GM12878 (cell line): ENCODE data around the gene USP21.

Experiments used
- BRCA1 ChIP-seq: IDR thresholded peaks from 2 replicates; pipeline ENCODE4 v1.6.1; 2011; ENCODE audit warnings: low read depth, low read length, improper control_type of control experiment
- CEBPB ChIP-seq, 2 experiments: fragments of 150-350 bp in 1 of 2; IDR thresholded peaks; 2 replicates each; pipeline ENCODE4 v1.6.1; 2012 to 2014; ENCODE audit warnings: low read depth in 2 of 2, low read length in 2 of 2, borderline replicate concordance in 1 of 2, inconsistent platforms in 1 of 2
- ESRRA ChIP-seq: IDR thresholded peaks from 2 replicates; pipeline ENCODE4 v1.6.1; 2012; ENCODE audit warnings: mild to moderate bottlenecking, low read length, improper control_type of control experiment
- HCFC1 ChIP-seq: fragments of 150-350 bp; IDR thresholded peaks from 2 replicates; pipeline ENCODE4 v1.6.1; 2014; ENCODE audit warnings: low read length
- HDGF ChIP-seq: fragments of 450-650 bp; IDR thresholded peaks from 2 replicates; pipeline ENCODE4 v1.6.1; 2016; ENCODE audit warnings: antibody characterized with exemption
- NFYB ChIP-seq: IDR thresholded peaks from 2 replicates; pipeline ENCODE4 v1.6.1; 2011; ENCODE audit warnings: low read depth, mild to moderate bottlenecking, low read length, improper control_type of control experiment, moderate library complexity; ENCODE audit not compliant: insufficient read depth
- PML ChIP-seq: IDR thresholded peaks from 2 replicates; pipeline ENCODE4 v1.6.1; 2012; ENCODE audit warnings: low read length, inconsistent platforms
- POLR2A ChIP-seq: IDR thresholded peaks from 2 replicates; pipeline ENCODE4 v1.6.1; 2011; ENCODE audit warnings: low read depth, mild to moderate bottlenecking, low read length
- RFX5 ChIP-seq: IDR thresholded peaks from 2 replicates; pipeline ENCODE4 v1.6.1; 2011; ENCODE audit warnings: low read depth, low read length, improper control_type of control experiment
- SIN3A ChIP-seq: IDR thresholded peaks from 2 replicates; pipeline ENCODE4 v1.6.1; 2012; ENCODE audit warnings: low read depth, low read length, improper control_type of control experiment
- SMC3 ChIP-seq: IDR thresholded peaks from 2 replicates; pipeline ENCODE4 v1.6.1; 2011; ENCODE audit warnings: low read length, improper control_type of control experiment, borderline replicate concordance
- TF ChIP-seq, protein P1 (sequence below), 3 experiments: IDR thresholded peaks in 2 of 3; conservative IDR thresholded peaks in 1 of 3; 2 replicates each; pipeline ENCODE4 v1.5.1; 2011; ENCODE audit warnings: low read depth in 3 of 3, low read length in 3 of 3, mild to moderate bottlenecking in 3 of 3, control low read depth in 2 of 3, moderate library complexity in 2 of 3, inconsistent platforms in 1 of 3, mixed read lengths in 1 of 3; ENCODE audit not compliant: control insufficient read depth in 2 of 3, insufficient read depth in 1 of 3; ENCODE audit errors: extremely low read depth in 1 of 3
- TF ChIP-seq, protein P2 (sequence below): fragments of 450-650 bp; formaldehyde crosslinking; IDR thresholded peaks from 2 replicates; pipeline ENCODE4 v1.5.0; 2022; ENCODE audit warnings: mild to moderate bottlenecking, missing genetic modification characterization
- TF ChIP-seq, protein P3 (sequence below): fragments of 450-650 bp; IDR thresholded peaks from 2 replicates; pipeline ENCODE4 v1.6.1; 2017; ENCODE audit warnings: mild to moderate bottlenecking, low read depth, inconsistent platforms; ENCODE audit not compliant: poor library complexity, severe bottlenecking

DNA sequence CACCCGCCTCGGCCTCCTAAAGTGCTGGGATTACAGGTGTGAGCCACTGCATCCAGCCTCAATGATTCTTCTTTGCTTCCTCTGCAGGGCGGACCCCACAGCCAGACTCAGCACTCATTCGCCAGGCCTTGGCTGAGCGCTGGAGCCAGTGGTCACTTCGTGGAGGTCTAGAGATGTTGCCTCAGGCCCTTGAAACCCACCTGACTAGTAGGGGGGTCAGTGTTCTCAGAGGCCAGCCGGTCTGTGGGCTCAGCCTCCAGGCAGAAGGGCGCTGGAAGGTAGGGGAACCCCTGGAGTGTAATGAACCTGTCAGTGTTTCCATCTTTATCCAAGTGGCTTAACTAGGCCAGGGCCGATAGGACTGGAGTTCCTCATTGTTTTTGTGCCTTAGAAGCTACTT, 9.6 kb downstream of the USP21 start:
- TF ChIP-seq SMC3 (no peak), CEBPB (IDR thresholded peaks at IDR 0.05; ENCODE audit: borderline replicate concordance in 1 of 2, low read depth in 2 of 2, low read length in 2 of 2) (no peak), NFYB (no peak), BRCA1 (no peak), POLR2A (no peak), HCFC1 (no peak), ESRRA (no peak), SIN3A (no peak), PML (no peak), HDGF (no peak), RFX5 (no peak)
- TF ChIP-seq, protein P1, sequence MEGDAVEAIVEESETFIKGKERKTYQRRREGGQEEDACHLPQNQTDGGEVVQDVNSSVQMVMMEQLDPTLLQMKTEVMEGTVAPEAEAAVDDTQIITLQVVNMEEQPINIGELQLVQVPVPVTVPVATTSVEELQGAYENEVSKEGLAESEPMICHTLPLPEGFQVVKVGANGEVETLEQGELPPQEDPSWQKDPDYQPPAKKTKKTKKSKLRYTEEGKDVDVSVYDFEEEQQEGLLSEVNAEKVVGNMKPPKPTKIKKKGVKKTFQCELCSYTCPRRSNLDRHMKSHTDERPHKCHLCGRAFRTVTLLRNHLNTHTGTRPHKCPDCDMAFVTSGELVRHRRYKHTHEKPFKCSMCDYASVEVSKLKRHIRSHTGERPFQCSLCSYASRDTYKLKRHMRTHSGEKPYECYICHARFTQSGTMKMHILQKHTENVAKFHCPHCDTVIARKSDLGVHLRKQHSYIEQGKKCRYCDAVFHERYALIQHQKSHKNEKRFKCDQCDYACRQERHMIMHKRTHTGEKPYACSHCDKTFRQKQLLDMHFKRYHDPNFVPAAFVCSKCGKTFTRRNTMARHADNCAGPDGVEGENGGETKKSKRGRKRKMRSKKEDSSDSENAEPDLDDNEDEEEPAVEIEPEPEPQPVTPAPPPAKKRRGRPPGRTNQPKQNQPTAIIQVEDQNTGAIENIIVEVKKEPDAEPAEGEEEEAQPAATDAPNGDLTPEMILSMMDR (IDR thresholded peaks at IDR 0.05 in 2 of 3, conservative IDR thresholded peaks at IDR 0.05 in 1 of 3; ENCODE audit: control insufficient read depth in 2 of 3, extremely low read depth in 1 of 3, insufficient read depth in 1 of 3, low read depth in 3 of 3, low read length in 3 of 3): no peak
- TF ChIP-seq, protein P2, sequence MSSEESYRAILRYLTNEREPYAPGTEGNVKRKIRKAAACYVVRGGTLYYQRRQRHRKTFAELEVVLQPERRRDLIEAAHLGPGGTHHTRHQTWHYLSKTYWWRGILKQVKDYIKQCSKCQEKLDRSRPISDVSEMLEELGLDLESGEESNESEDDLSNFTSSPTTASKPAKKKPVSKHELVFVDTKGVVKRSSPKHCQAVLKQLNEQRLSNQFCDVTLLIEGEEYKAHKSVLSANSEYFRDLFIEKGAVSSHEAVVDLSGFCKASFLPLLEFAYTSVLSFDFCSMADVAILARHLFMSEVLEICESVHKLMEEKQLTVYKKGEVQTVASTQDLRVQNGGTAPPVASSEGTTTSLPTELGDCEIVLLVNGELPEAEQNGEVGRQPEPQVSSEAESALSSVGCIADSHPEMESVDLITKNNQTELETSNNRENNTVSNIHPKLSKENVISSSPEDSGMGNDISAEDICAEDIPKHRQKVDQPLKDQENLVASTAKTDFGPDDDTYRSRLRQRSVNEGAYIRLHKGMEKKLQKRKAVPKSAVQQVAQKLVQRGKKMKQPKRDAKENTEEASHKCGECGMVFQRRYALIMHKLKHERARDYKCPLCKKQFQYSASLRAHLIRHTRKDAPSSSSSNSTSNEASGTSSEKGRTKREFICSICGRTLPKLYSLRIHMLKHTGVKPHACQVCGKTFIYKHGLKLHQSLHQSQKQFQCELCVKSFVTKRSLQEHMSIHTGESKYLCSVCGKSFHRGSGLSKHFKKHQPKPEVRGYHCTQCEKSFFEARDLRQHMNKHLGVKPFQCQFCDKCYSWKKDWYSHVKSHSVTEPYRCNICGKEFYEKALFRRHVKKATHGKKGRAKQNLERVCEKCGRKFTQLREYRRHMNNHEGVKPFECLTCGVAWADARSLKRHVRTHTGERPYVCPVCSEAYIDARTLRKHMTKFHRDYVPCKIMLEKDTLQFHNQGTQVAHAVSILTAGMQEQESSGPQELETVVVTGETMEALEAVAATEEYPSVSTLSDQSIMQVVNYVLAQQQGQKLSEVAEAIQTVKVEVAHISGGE (CRISPR knock-in tag): no peak
- TF ChIP-seq, protein P3, sequence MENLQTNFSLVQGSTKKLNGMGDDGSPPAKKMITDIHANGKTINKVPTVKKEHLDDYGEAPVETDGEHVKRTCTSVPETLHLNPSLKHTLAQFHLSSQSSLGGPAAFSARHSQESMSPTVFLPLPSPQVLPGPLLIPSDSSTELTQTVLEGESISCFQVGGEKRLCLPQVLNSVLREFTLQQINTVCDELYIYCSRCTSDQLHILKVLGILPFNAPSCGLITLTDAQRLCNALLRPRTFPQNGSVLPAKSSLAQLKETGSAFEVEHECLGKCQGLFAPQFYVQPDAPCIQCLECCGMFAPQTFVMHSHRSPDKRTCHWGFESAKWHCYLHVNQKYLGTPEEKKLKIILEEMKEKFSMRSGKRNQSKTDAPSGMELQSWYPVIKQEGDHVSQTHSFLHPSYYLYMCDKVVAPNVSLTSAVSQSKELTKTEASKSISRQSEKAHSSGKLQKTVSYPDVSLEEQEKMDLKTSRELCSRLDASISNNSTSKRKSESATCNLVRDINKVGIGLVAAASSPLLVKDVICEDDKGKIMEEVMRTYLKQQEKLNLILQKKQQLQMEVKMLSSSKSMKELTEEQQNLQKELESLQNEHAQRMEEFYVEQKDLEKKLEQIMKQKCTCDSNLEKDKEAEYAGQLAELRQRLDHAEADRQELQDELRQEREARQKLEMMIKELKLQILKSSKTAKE: no peak
